B cell (primary cell): ENCODE results near the gene PAFAH2. TPM values are rescaled to one million over a fixed set of nuclear protein-coding genes. Genes with fewer than 3 reads are reported as not detected.

ENCODE experiments used
- ATAC-seq: fragments of 200-7000 bp; cut with Tn5 transposase; one replicate; pipeline ENCODE4 v1.10.0; 2021; ENCODE audit warnings: low read depth, mild to moderate bottlenecking, moderate number of reproducible peaks, moderate library complexity
- CTCF ChIA-PET: fragments of 350-600 bp; sonication (Branson Sonifier 250); formaldehyde crosslinking; loops from one replicate; lab custom pipeline; 2021; ENCODE audit warnings: antibody characterized with exemption, inconsistent platforms; lab: Charles Lee
- POLR2A ChIA-PET: fragments of 350-600 bp; sonication (Branson Sonifier 250); formaldehyde crosslinking; loops from one replicate; lab custom pipeline; 2021; ENCODE audit warnings: antibody characterized with exemption; lab: Charles Lee
- DNase-seq: peaks from one replicate; pipeline ENCODE4 v3.0.0; 2013
- H2AFZ ChIP-seq: 2 replicates; pipeline ENCODE4 v1.6.1; 2012; ENCODE audit warnings: mild to moderate bottlenecking, low read depth, low read length; ENCODE audit not compliant: insufficient read depth, poor library complexity, severe bottlenecking
- H3K27ac ChIP-seq, 2 donors: 1 replicate in 1 of 2; 2 replicates in 1 of 2; pipeline ENCODE4 v1.5.1; 2012 to 2013; ENCODE audit warnings: low read length in 2 of 2, mild to moderate bottlenecking in 2 of 2, moderate library complexity in 1 of 2
- H3K27me3 ChIP-seq, 4 experiments: fragments of 200-600 bp in 1 of 4; sonication (generic) in 1 of 4; replicated peaks in 1 of 4; 1 replicate in 2 of 4; 2 replicates in 2 of 4; pipeline versions ENCODE4 v1.6.1 to v1.7.0; 2013 to 2016; ENCODE audit warnings: low read length in 3 of 4, mild to moderate bottlenecking in 2 of 4, mixed read lengths in 1 of 4, moderate library complexity in 1 of 4; ENCODE audit not compliant: insufficient read depth in 4 of 4, control insufficient read depth in 3 of 4; ENCODE audit errors: control extremely low read depth in 1 of 4
- H3K36me3 ChIP-seq, 2 experiments: replicated peaks in 1 of 2; 1 replicate in 1 of 2; 2 replicates in 1 of 2; pipeline versions ENCODE4 v1.6.1 to v1.7.1; 2013; ENCODE audit warnings: low read length in 1 of 2; ENCODE audit not compliant: insufficient read depth in 2 of 2, control insufficient read depth in 1 of 2; ENCODE audit errors: control extremely low read depth in 1 of 2, extremely low read depth in 1 of 2
- H3K4me1 ChIP-seq, 2 donors: fragments of 200-600 bp in 1 of 2; sonication (generic) in 1 of 2; 1 replicate in 1 of 2; 2 replicates in 1 of 2; pipeline versions ENCODE4 v1.5.1 to v1.6.1; 2013 to 2017; ENCODE audit warnings: low read length in 2 of 2; ENCODE audit not compliant: control insufficient read depth in 2 of 2, insufficient read depth in 2 of 2
- H3K4me2 ChIP-seq: replicated peaks from 2 replicates; pipeline ENCODE3; 2012; ENCODE audit warnings: mild to moderate bottlenecking, low read depth, low read length; ENCODE audit not compliant: poor library complexity, severe bottlenecking
- H3K4me3 ChIP-seq, 5 experiments: fragments of 200-600 bp in 1 of 5; sonication (generic) in 1 of 5; 1 replicate in 3 of 5; 2 replicates in 2 of 5; pipeline versions ENCODE4 v1.5.1 to v1.7.0; 2011 to 2016; ENCODE audit warnings: low read length in 4 of 5, mild to moderate bottlenecking in 4 of 5, low read depth in 2 of 5, control low read depth in 1 of 5, moderate library complexity in 1 of 5; ENCODE audit not compliant: insufficient read depth in 1 of 5; ENCODE audit errors: control extremely low read depth in 1 of 5, extremely low read depth in 1 of 5
- H3K79me2 ChIP-seq: fragments of 200-600 bp; sonication (generic); one replicate; pipeline ENCODE4 v1.6.0; 2016; ENCODE audit warnings: low read length; ENCODE audit not compliant: control insufficient read depth, insufficient read depth
- H3K9ac ChIP-seq: fragments of 200-600 bp; sonication (generic); 2 replicates; pipeline ENCODE4 v1.6.1; 2017; ENCODE audit warnings: mild to moderate bottlenecking, low read length, moderate library complexity
- H3K9me3 ChIP-seq, 3 donors: one replicate each; pipeline versions ENCODE4 v1.6.1 to v1.7.1; 2013; ENCODE audit warnings: low read length in 2 of 3; ENCODE audit not compliant: control insufficient read depth in 2 of 3, insufficient read depth in 1 of 3; ENCODE audit errors: control extremely low read depth in 1 of 3
- H4K20me1 ChIP-seq: 2 replicates; pipeline ENCODE4 v1.6.0; 2012; ENCODE audit warnings: mild to moderate bottlenecking, low read length; ENCODE audit not compliant: insufficient read depth, control insufficient read depth, poor library complexity, severe bottlenecking
- H3K27ac Mint-ChIP-seq: one replicate; pipeline ENCODE4 v1.8.0; 2021; ENCODE audit warnings: mixed read lengths
- H3K27me3 Mint-ChIP-seq: one replicate; pipeline ENCODE4 v1.8.0; 2021; ENCODE audit warnings: mixed read lengths
- H3K4me1 Mint-ChIP-seq: one replicate; pipeline ENCODE4 v1.8.0; 2021; ENCODE audit warnings: mixed read lengths
- H3K4me3 Mint-ChIP-seq: one replicate; pipeline ENCODE4 v1.8.0; 2021; ENCODE audit warnings: mixed read lengths
- H3K9me3 Mint-ChIP-seq: one replicate; pipeline ENCODE4 v1.8.0; 2022; ENCODE audit warnings: mixed read lengths; ENCODE audit not compliant: insufficient read depth
- EZH2 ChIP-seq: IDR thresholded peaks from 2 replicates; pipeline ENCODE4 v1.6.1; 2012; ENCODE audit warnings: borderline replicate concordance, low read depth, mild to moderate bottlenecking, moderate library complexity, low read length; ENCODE audit not compliant: insufficient read depth, poor library complexity, severe bottlenecking
- WGBS: methylation state at CpG from one replicate; pipeline ENCODE4 v1.1.5; 2013; ENCODE audit warnings: missing lambda C conversion rate; ENCODE audit not compliant: insufficient coverage; 5-methylcytosine and 5-hydroxymethylcytosine counted together
- intact Hi-C: fragments of 100-400 bp; cut with micrococcal nuclease; formaldehyde crosslinking; loops from one replicate; pipeline ENCODE4 v1.10.0; 2022
- polyA plus RNA-seq: library from polyadenylated mRNA; depleted of rRNA; stranded (reverse); fragments of >200 nt; gene quantifications from 2 replicates; pipeline ENCODE4 v1.2.3, GENCODE V29; 2012
- total RNA-seq, 2 donors: library from RNA; stranded (reverse); fragments of 120-200 nt in 1 of 2; gene quantifications; 1 replicate in 1 of 2; 2 replicates in 1 of 2; pipeline versions ENCODE4 v1.2.3 to v1.2.4, GENCODE V29; 2013 to 2022
- TF ChIP-seq, protein P1 (sequence below): fragments of 200-600 bp; IDR thresholded peaks from one replicate; pipeline ENCODE4 v1.8.0; 2022; ENCODE audit warnings: antibody characterized with exemption, mild to moderate bottlenecking

The PAFAH2 gene
- total and polyA plus RNA-seq, 2 donors (not counting 1 experiment from before 2014, with no cell fraction given), result 5.1 to 8.8 TPM

DNA sequence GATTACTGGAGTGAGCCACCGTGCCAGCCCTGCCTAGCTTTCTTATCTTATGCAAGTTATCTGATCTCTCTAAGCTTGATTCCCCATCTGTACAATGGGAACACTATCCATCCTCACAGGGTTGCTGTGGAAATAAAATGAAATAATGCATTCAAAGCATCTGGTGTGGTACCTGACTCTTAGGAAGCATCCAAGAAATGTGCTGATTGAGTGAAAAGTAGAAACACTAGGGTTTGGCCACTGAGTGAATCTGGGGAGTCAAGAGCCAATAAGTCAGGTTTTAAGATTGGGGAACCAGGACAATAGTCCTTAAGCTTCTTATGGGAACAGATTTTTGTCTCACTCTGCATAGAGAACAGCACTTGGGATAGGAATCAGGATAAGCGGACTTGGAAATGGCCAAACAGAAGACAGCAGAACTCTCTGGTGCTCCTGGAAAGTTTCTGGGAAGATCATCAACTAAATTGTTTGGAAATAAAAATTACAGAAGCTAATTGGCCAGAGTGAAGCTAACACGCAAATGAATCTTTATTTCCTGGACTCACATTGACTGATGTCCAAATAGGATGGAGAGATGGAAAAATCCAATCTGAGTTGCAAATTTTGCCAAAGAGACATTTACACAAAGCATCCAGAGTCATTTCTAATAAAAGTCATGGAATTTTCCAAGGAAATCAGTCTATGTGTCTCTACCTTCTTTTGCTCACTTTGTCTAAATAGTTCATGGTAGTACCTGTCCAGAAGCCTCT is 3.3 kb downstream of the PAFAH2 start:
- no peak for TF ChIP-seq EZH2
- TF ChIP-seq, protein P1, sequence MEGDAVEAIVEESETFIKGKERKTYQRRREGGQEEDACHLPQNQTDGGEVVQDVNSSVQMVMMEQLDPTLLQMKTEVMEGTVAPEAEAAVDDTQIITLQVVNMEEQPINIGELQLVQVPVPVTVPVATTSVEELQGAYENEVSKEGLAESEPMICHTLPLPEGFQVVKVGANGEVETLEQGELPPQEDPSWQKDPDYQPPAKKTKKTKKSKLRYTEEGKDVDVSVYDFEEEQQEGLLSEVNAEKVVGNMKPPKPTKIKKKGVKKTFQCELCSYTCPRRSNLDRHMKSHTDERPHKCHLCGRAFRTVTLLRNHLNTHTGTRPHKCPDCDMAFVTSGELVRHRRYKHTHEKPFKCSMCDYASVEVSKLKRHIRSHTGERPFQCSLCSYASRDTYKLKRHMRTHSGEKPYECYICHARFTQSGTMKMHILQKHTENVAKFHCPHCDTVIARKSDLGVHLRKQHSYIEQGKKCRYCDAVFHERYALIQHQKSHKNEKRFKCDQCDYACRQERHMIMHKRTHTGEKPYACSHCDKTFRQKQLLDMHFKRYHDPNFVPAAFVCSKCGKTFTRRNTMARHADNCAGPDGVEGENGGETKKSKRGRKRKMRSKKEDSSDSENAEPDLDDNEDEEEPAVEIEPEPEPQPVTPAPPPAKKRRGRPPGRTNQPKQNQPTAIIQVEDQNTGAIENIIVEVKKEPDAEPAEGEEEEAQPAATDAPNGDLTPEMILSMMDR, result no peak
- no peak overlapping the region for H3K27ac Mint-ChIP-seq
- DNase-seq (no peak), ATAC-seq (no peak)
- POLR2A ChIA-PET, result no interaction called here
- H4K20me1 ChIP-seq, result no peaks in the 10 kb centered on the region
- WGBS, result 100% methylated on average over 1 of the region's 3 CpGs
- intact Hi-C loops, result no loop called here
- H3K9ac ChIP-seq, result no peak overlapping the region
- H3K9me3 Mint-ChIP-seq, result no peaks in the 10 kb centered on the region
- H2AFZ ChIP-seq, result no peak overlapping the region
- peaks cover 32% of the 10 kb centered on the region for H3K79me2 ChIP-seq
- peaks cover 21 to 28% of the 10 kb centered on the region in 2 donors for H3K4me1 ChIP-seq
- H3K4me3 ChIP-seq, result no peak overlapping the region
- no peak overlapping the region for H3K4me3 Mint-ChIP-seq
- no peaks in the 10 kb centered on the region for H3K36me3 ChIP-seq
- no peaks in the 10 kb centered on the region for H3K9me3 ChIP-seq
- H3K4me2 ChIP-seq, result no peak overlapping the region
- H3K4me1 Mint-ChIP-seq, result peaks cover 31% of the 10 kb centered on the region
- no peaks in the 10 kb centered on the region for H3K27me3 ChIP-seq
- CTCF ChIA-PET, result interaction anchor here (0.6 to 9.9 kb wide), 5 partner anchors 16 to 1493 kb away, joined by 3 to 210 read pairs (median 3); no protein-coding TSS in a partner anchor
- H3K27ac ChIP-seq, result no peak overlapping the region
- H3K27me3 Mint-ChIP-seq, result no peaks in the 10 kb centered on the region
